Retinal pigment epithelial cell (primary cell): Measurements from ENCODE around the gene DIS3L2.
"Not testable (repeated sequence)": the region's sequence is repeated elsewhere in the genome, so short reads cannot be mapped to it uniquely, and the experiment has no call there.

Experiments used
- DNase-seq: peaks from one replicate; pipeline ENCODE4 v3.0.0-alpha.2; 2010; ENCODE audit warnings: low read depth
- H3K4me3 ChIP-seq: 2 replicates; pipeline ENCODE4 v1.5.1; 2011; ENCODE audit warnings: mild to moderate bottlenecking, low read length, control low read depth, moderate library complexity
- CTCF ChIP-seq: conservative IDR thresholded peaks from 2 replicates; pipeline ENCODE4 v1.5.1; 2011; ENCODE audit warnings: low read depth, low read length, control low read depth, inconsistent platforms

DIS3L2 gene

GRCh38 chr2:232352511-232353091, 391.1 kb downstream of the DIS3L2 start:
- H3K4me3 ChIP-seq: no peak overlapping the region
- no peak for TF ChIP-seq CTCF
- no peak for DNase-seq

GRCh38 chr2:232353096-232353495, 391.6 kb downstream of the DIS3L2 start:
- DNase-seq: no peak
- no peak for TF ChIP-seq CTCF
- H3K4me3 ChIP-seq: no peak overlapping the region

GRCh38 chr2:232353660-232354059, 392.1 kb downstream of the DIS3L2 start:
- no peak overlapping the region for H3K4me3 ChIP-seq
- no peak for TF ChIP-seq CTCF
- DNase-seq: no peak

- H3K4me3 ChIP-seq: no peak overlapping the region
- no peak for TF ChIP-seq CTCF
- no peak for DNase-seq
Measured at GRCh38 chr2:232354069-232354468, 392.6 kb downstream of the DIS3L2 start.

GRCh38 chr2:232361646-232362045, 400.1 kb downstream of the DIS3L2 start:
- no peak for DNase-seq
- H3K4me3 ChIP-seq: no peak overlapping the region
- TF ChIP-seq CTCF: no peak

GRCh38 chr2:232362174-232362900, 400.8 kb downstream of the DIS3L2 start:
- DNase-seq: no peak
- H3K4me3 ChIP-seq: no peak overlapping the region
- no peak for TF ChIP-seq CTCF

GRCh38 chr2:232363064-232363783, 401.7 kb downstream of the DIS3L2 start:
- not testable (repeated sequence) for DNase-seq, H3K4me3 ChIP-seq
